Mucosa of gallbladder (tissue), 1 donor: Measurements from ENCODE around the gene MARCHF6. TPM values are rescaled to one million over a fixed set of nuclear protein-coding genes. Genes with fewer than 3 reads are reported as not detected.
"Not testable (repeated sequence)": the region's sequence is repeated elsewhere in the genome, so short reads cannot be mapped to it uniquely, and the experiment has no call there.

Experiments
- DNase-seq: peaks from one replicate; pipeline ENCODE4 v3.0.0-alpha.2; 2020; ENCODE audit warnings: low spot score
- total RNA-seq: library from RNA; stranded (reverse); gene quantifications from one replicate; pipeline ENCODE4 v1.2.1, GENCODE V29; 2021
- donor health status: DM: no; HTN: no; CAD: no.

MARCHF6 gene
- total RNA-seq, 1 donor from 2014 or later, result 163 TPM

- no peak for DNase-seq
These were observed 29.7 kb upstream of the MARCHF6 start for GRCh38 chr5:10323588-10324488.

- no peak for DNase-seq
These were observed 28.8 kb upstream of the MARCHF6 start for GRCh38 chr5:10324518-10325370.

GRCh38 chr5:10328323-10328722, 25.2 kb upstream of the MARCHF6 start:
- DNase-seq, result no peak

GRCh38 chr5:10329446-10329819, 24.1 kb upstream of the MARCHF6 start:
- DNase-seq, result no peak

GRCh38 chr5:10329820-10330481, 23.5 kb upstream of the MARCHF6 start:
- no peak for DNase-seq

- no peak for DNase-seq
These were observed 22.8 kb upstream of the MARCHF6 start for GRCh38 chr5:10330511-10331230.

GRCh38 chr5:10331341-10331796, 22.1 kb upstream of the MARCHF6 start:
- peak; percentile 66 for DNase-seq

GRCh38 chr5:10332301-10332700, 21.2 kb upstream of the MARCHF6 start:
- no peak for DNase-seq

GRCh38 chr5:10333154-10334006, 20.1 kb upstream of the MARCHF6 start:
- no peak for DNase-seq

GRCh38 chr5:10334831-10335230, 18.7 kb upstream of the MARCHF6 start:
- DNase-seq, result no peak

- no peak for DNase-seq
These were observed 17.6 kb upstream of the MARCHF6 start for GRCh38 chr5:10335711-10336470.

- DNase-seq, result no peak
These were observed 16.4 kb upstream of the MARCHF6 start for GRCh38 chr5:10337107-10337506.

- peak; percentile 67 for DNase-seq
These were observed 15.5 kb upstream of the MARCHF6 start for GRCh38 chr5:10337986-10338385.

GRCh38 chr5:10338686-10339057, 14.8 kb upstream of the MARCHF6 start:
- DNase-seq, result no peak

- DNase-seq, result no peak
These were observed 14.3 kb upstream of the MARCHF6 start for GRCh38 chr5:10339058-10339811.

GRCh38 chr5:10339958-10340357, 13.5 kb upstream of the MARCHF6 start:
- no peak for DNase-seq

GRCh38 chr5:10343486-10343885, 10.0 kb upstream of the MARCHF6 start:
- no peak for DNase-seq

- not testable (repeated sequence) for DNase-seq
These were observed 8.9 kb upstream of the MARCHF6 start for GRCh38 chr5:10344461-10345106.
